ENCODE measurements around the gene CHD9NB. TPM values are rescaled to one million over a fixed set of nuclear protein-coding genes. Genes with fewer than 3 reads are reported as not detected.

CHD9NB gene
- polyA plus RNA-seq, 1 of the 3 experiments (the other 2 are of a cell fraction): 2.7 TPM

- TF ChIP-seq TCF12 (IDR thresholded peaks at IDR 0.05): no peak
- no peak for TF ChIP-seq EZH2phosphoT487 (IDR thresholded peaks at IDR 0.05; ENCODE audit: borderline replicate concordance, low read depth)
- no peak for TF ChIP-seq TAF1 (IDR thresholded peaks at IDR 0.05; ENCODE audit: borderline replicate concordance, low read depth, low read length)
- TF ChIP-seq RAD21 (IDR thresholded peaks at IDR 0.05; ENCODE audit: low read length): no peak
These were observed 45.6 kb downstream of the CHD9NB start (continued) for GRCh38 chr16:53007095-53007494.

GRCh38 chr16:52997922-52998321 lies 54.8 kb downstream of the CHD9NB start:
- no peak for TF ChIP-seq SMC3 (IDR thresholded peaks at IDR 0.05; ENCODE audit: low read depth, low read length)
- TF ChIP-seq FOXJ3 (CRISPR knock-in tag; IDR thresholded peaks at IDR 0.05): no peak
- no peak for TF ChIP-seq POLR2AphosphoS5 (IDR thresholded peaks at IDR 0.05; ENCODE audit: low read depth, low read length)
- no peak for TF ChIP-seq RCOR1 (IDR thresholded peaks at IDR 0.05; ENCODE audit: low read length)
- no peak for TF ChIP-seq GABPA (IDR thresholded peaks at IDR 0.05; ENCODE audit: low read depth)
- no peak for TF ChIP-seq EP300 (IDR thresholded peaks at IDR 0.05; ENCODE audit: borderline replicate concordance in 1 of 2, low read depth in 1 of 2, low read length in 1 of 2)
- no peak for TF ChIP-seq YY1 (IDR thresholded peaks at IDR 0.05; ENCODE audit: low read depth)
- TF ChIP-seq JUND (IDR thresholded peaks at IDR 0.05): no peak
- no peak for TF ChIP-seq EZH2phosphoT487 (IDR thresholded peaks at IDR 0.05; ENCODE audit: borderline replicate concordance, low read depth)
- no peak for TF ChIP-seq FOXM1 (IDR thresholded peaks at IDR 0.05; ENCODE audit: low read depth)
- no peak for TF ChIP-seq USF2 (IDR thresholded peaks at IDR 0.05; ENCODE audit: borderline replicate concordance, low read depth, low read length)
- TF ChIP-seq SIN3A (IDR thresholded peaks at IDR 0.05; ENCODE audit: borderline replicate concordance, low read depth, low read length): no peak
- no peak for TF ChIP-seq CTCF (IDR thresholded peaks at IDR 0.05)
- TF ChIP-seq GATA2 (CRISPR knock-in tag; IDR thresholded peaks at IDR 0.05): no peak
- no peak for TF ChIP-seq MAX (IDR thresholded peaks at IDR 0.05; ENCODE audit: low read depth)
- TF ChIP-seq RXRA (IDR thresholded peaks at IDR 0.05; ENCODE audit: borderline replicate concordance, low read depth): no peak
- no peak for TF ChIP-seq IRF3 (IDR thresholded peaks at IDR 0.05; ENCODE audit: low read depth, low read length)
- Histone ChIP-seq H3K9ac (no peak overlapping the region), H2AFZ (ENCODE audit: low read depth) (no peak overlapping the region), H3K4me1 (ENCODE audit: control insufficient read depth in 1 of 2, insufficient read depth in 2 of 2, low read depth in 1 of 2, low read length in 1 of 2) (no peaks in the 10 kb centered on the region), H3K9me3 (no peaks in the 10 kb centered on the region), H3K9me2 (no peaks in the 10 kb centered on the region), H4K20me1 (ENCODE audit: insufficient read depth) (no peaks in the 10 kb centered on the region), H3K36me3 (replicated peaks in 1 of 2; ENCODE audit: control insufficient read depth in 1 of 2, insufficient read depth in 2 of 2, low read length in 1 of 2) (no peaks in the 10 kb centered on the region), H3F3A (replicated peaks; ENCODE audit: insufficient read depth) (no peaks in the 10 kb centered on the region), H3K4me2 (no peak overlapping the region), H3K79me2 (ENCODE audit: insufficient read depth) (no peaks in the 10 kb centered on the region), H3K4me3 (ENCODE audit: low read depth in 2 of 2, low read length in 1 of 2) (no peak overlapping the region), H3K27ac (ENCODE audit: low read depth in 2 of 2, low read length in 1 of 2) (no peak overlapping the region), H3K27me3 (ENCODE audit: insufficient read depth) (no peaks in the 10 kb centered on the region)
- 38% methylated on average over 1 of the region's 1 CpG for WGBS (ENCODE audit: low lambda C conversion rate)
- CTCF ChIA-PET: no interaction called here
- no peak for DNase-seq
- POLR2A ChIA-PET: no interaction called here
